Activated CD4-positive, CD25-positive, alpha-beta regulatory T cell treated with anti-CD3 and anti-CD28 coated beads, Interleukin-2, amount 50 U/mL, for 16 hours (primary cell): ENCODE data around the gene FFAR3.

Experiments
- DNase-seq: peaks from one replicate; pipeline ENCODE4 v3.0.0-alpha.2; 2020; ENCODE audit warnings: low read depth, low spot score

Gene FFAR3

GRCh38 chr19:35357867-35358573, at the start of gene FFAR3:
TSS of gene FFAR3 (plus strand) at chr19:35358460. CDS start at chr19:35358891, 431 bp downstream.
- no peak for DNase-seq

GRCh38 chr19:35308910-35309309, 49.4 kb upstream of the FFAR3 start:
- DNase-seq: no peak

GRCh38 chr19:35309481-35310279, 48.6 kb upstream of the FFAR3 start:
- no peak for DNase-seq

GRCh38 chr19:35310331-35310730, 47.9 kb upstream of the FFAR3 start:
- no peak for DNase-seq

- DNase-seq: no peak
Observed at GRCh38 chr19:35310811-35311465, 47.3 kb upstream of the FFAR3 start.

- no peak for DNase-seq
Observed at GRCh38 chr19:35311901-35312665, 46.2 kb upstream of the FFAR3 start.

GRCh38 chr19:35313587-35313986, 44.7 kb upstream of the FFAR3 start:
- DNase-seq: no peak

- DNase-seq: no peak
Observed at GRCh38 chr19:35314031-35314430, 44.2 kb upstream of the FFAR3 start.

GRCh38 chr19:35314858-35315470, 43.3 kb upstream of the FFAR3 start:
- DNase-seq: no peak

GRCh38 chr19:35315883-35316282, 42.4 kb upstream of the FFAR3 start:
- no peak for DNase-seq

- no peak for DNase-seq
Observed at GRCh38 chr19:35316560-35316959, 41.7 kb upstream of the FFAR3 start.

- DNase-seq: no peak
Observed at GRCh38 chr19:35317464-35318043, 40.7 kb upstream of the FFAR3 start.

- DNase-seq: no peak
Observed at GRCh38 chr19:35318679-35319448, 39.4 kb upstream of the FFAR3 start.

- DNase-seq: no peak
Observed at GRCh38 chr19:35320065-35320713, 38.1 kb upstream of the FFAR3 start.

GRCh38 chr19:35321291-35321690, 37.0 kb upstream of the FFAR3 start:
- no peak for DNase-seq

GRCh38 chr19:35322014-35322413, 36.2 kb upstream of the FFAR3 start:
- DNase-seq: no peak

GRCh38 chr19:35327642-35328041, 30.6 kb upstream of the FFAR3 start:
- no peak for DNase-seq

GRCh38 chr19:35328851-35329285, 29.4 kb upstream of the FFAR3 start, which contains the start of gene CD22:
TSS of gene CD22 (plus strand) at chr19:35329187. CDS start at chr19:35332041, 2,854 bp downstream.
- DNase-seq: no peak

GRCh38 chr19:35329323-35329722, 28.9 kb upstream of the FFAR3 start:
- no peak for DNase-seq
